Measurements from ENCODE around the gene ABCA6. TPM values are rescaled to one million over a fixed set of nuclear protein-coding genes. Genes with fewer than 3 reads are reported as not detected.
"Not testable (repeated sequence)": the region's sequence is repeated elsewhere in the genome, so short reads cannot be mapped to it uniquely, and the experiment has no call there.

ABCA6 gene, protein sequence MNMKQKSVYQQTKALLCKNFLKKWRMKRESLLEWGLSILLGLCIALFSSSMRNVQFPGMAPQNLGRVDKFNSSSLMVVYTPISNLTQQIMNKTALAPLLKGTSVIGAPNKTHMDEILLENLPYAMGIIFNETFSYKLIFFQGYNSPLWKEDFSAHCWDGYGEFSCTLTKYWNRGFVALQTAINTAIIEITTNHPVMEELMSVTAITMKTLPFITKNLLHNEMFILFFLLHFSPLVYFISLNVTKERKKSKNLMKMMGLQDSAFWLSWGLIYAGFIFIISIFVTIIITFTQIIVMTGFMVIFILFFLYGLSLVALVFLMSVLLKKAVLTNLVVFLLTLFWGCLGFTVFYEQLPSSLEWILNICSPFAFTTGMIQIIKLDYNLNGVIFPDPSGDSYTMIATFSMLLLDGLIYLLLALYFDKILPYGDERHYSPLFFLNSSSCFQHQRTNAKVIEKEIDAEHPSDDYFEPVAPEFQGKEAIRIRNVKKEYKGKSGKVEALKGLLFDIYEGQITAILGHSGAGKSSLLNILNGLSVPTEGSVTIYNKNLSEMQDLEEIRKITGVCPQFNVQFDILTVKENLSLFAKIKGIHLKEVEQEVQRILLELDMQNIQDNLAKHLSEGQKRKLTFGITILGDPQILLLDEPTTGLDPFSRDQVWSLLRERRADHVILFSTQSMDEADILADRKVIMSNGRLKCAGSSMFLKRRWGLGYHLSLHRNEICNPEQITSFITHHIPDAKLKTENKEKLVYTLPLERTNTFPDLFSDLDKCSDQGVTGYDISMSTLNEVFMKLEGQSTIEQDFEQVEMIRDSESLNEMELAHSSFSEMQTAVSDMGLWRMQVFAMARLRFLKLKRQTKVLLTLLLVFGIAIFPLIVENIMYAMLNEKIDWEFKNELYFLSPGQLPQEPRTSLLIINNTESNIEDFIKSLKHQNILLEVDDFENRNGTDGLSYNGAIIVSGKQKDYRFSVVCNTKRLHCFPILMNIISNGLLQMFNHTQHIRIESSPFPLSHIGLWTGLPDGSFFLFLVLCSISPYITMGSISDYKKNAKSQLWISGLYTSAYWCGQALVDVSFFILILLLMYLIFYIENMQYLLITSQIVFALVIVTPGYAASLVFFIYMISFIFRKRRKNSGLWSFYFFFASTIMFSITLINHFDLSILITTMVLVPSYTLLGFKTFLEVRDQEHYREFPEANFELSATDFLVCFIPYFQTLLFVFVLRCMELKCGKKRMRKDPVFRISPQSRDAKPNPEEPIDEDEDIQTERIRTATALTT (N-terminal part only)
- total RNA-seq: under 1 TPM; 0.08 TPM

- Mint-ChIP-seq H3K4me3 (no peak within 1 kb of the TSS), H3K27ac (no peak within 1 kb of the TSS), H3K27me3 (ENCODE audit: low read depth) (peaks cover 2% of the 10 kb centered on the region), H3K9me3 (ENCODE audit: insufficient read depth) (no peaks in the 10 kb centered on the region), H3K4me1 (ENCODE audit: low read depth) (no peaks in the 10 kb centered on the region), H3K36me3 (ENCODE audit: low read depth) (no peaks in the 10 kb centered on the region)
- ChIA-PET POLR2A (no interaction called here), CTCF (no interaction called here)
- no peak for ATAC-seq
- no peak for DNase-seq
These were observed at the start of gene ABCA6 for GRCh38 chr17:69141431-69142174. Gene ABCA6 (minus strand): TSS chr17:69141895. CDS start chr17:69140703, 1,192 bp downstream.

DNA sequence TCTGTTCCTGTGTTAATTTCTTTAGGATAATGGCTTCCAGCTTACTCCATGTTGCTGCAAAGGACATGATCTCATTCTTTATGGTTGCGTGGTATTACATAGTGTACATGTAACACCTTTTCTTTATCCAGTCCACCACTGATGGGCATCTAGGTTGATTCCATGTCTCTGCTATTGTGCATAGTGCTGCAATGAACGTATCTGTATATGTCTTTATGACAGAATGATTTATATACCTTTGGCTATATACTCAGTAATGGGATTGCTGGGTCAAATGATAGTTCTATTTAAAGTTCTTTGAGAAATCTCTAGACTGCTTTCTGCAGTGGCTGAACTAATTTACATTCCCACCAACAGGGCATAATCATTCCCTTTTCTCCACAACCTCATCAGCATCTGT lies 47.1 kb upstream of the ABCA6 start:
- Mint-ChIP-seq H3K4me1 (ENCODE audit: low read depth) (no peaks in the 10 kb centered on the region), H3K27me3 (ENCODE audit: low read depth) (no peaks in the 10 kb centered on the region), H3K36me3 (ENCODE audit: low read depth) (no peaks in the 10 kb centered on the region), H3K27ac (no peak overlapping the region), H3K9me3 (ENCODE audit: insufficient read depth) (no peaks in the 10 kb centered on the region), H3K4me3 (no peak overlapping the region)
- CTCF ChIA-PET: no interaction called here
- DNase-seq (no peak), ATAC-seq (no peak)
- POLR2A ChIA-PET: no interaction called here

DNA sequence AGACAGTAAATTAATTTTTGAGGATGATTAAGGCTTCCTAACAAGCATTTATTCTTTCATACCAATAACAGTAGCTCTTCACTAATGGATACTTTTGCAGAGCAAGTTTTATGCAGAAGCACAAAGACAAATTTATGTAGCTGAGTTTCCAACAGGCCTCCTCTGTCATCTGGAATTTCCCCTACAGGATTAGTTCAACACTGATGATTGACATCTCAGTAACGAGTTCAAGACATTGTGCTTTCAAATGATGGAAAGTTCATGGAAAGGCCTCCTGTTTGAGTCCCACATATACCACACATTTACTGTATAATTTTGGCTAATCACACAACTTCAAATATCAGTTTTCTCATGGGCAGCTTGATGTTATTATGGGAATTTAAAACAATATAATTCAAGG lies 46.4 kb upstream of the ABCA6 start:
- no peak for DNase-seq
- Mint-ChIP-seq H3K36me3 (ENCODE audit: low read depth) (no peaks in the 10 kb centered on the region), H3K27ac (no peak overlapping the region), H3K9me3 (ENCODE audit: insufficient read depth) (no peaks in the 10 kb centered on the region), H3K4me3 (no peak overlapping the region), H3K4me1 (ENCODE audit: low read depth) (no peaks in the 10 kb centered on the region), H3K27me3 (ENCODE audit: low read depth) (no peaks in the 10 kb centered on the region)
- POLR2A ChIA-PET: no interaction called here
- CTCF ChIA-PET: no interaction called here
- ATAC-seq: no peak

DNA sequence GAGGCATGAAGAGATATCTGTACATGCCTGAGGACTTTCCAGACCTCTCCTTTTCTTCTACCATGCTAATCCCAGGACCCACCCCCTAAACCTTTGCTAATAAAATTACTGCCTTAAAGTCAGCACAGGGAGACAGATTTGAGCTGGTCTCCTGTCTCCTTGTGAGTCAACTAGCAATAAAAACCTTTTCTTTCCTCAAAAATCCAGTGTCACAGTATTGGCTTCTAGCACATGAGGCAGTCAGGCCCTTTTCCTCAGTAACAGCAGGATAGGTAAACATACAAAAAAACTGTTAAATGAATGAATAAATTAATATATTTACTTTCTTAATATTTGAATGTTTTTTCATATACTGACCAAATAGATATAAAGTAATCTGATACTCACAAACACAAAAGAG lies 45.6 kb upstream of the ABCA6 start:
- Mint-ChIP-seq H3K36me3 (ENCODE audit: low read depth) (no peaks in the 10 kb centered on the region), H3K4me3 (no peak overlapping the region), H3K9me3 (ENCODE audit: insufficient read depth) (no peaks in the 10 kb centered on the region), H3K4me1 (ENCODE audit: low read depth) (no peaks in the 10 kb centered on the region), H3K27ac (no peak overlapping the region), H3K27me3 (ENCODE audit: low read depth) (no peaks in the 10 kb centered on the region)
- DNase-seq (no peak), ATAC-seq (no peak)
- ChIA-PET CTCF (no interaction called here), POLR2A (no interaction called here)

- DNase-seq: no peak
- Mint-ChIP-seq H3K36me3 (ENCODE audit: low read depth) (no peaks in the 10 kb centered on the region), H3K4me1 (ENCODE audit: low read depth) (no peaks in the 10 kb centered on the region), H3K27me3 (ENCODE audit: low read depth) (no peaks in the 10 kb centered on the region), H3K4me3 (no peak overlapping the region), H3K27ac (no peak overlapping the region), H3K9me3 (ENCODE audit: insufficient read depth) (no peaks in the 10 kb centered on the region)
- no peak for ATAC-seq
- POLR2A ChIA-PET: no interaction called here
- CTCF ChIA-PET: no interaction called here
These were observed 37.7 kb upstream of the ABCA6 start for GRCh38 chr17:69179227-69179952.

GRCh38 chr17:69176457-69176795 lies 34.7 kb upstream of the ABCA6 start:
- ChIA-PET CTCF (no interaction called here), POLR2A (no interaction called here)
- Mint-ChIP-seq H3K4me1 (ENCODE audit: low read depth) (no peaks in the 10 kb centered on the region), H3K27ac (no peak overlapping the region), H3K9me3 (ENCODE audit: insufficient read depth) (no peaks in the 10 kb centered on the region), H3K36me3 (ENCODE audit: low read depth) (no peaks in the 10 kb centered on the region), H3K27me3 (ENCODE audit: low read depth) (no peaks in the 10 kb centered on the region), H3K4me3 (no peak overlapping the region)
- DNase-seq (no peak), ATAC-seq (no peak)

DNA sequence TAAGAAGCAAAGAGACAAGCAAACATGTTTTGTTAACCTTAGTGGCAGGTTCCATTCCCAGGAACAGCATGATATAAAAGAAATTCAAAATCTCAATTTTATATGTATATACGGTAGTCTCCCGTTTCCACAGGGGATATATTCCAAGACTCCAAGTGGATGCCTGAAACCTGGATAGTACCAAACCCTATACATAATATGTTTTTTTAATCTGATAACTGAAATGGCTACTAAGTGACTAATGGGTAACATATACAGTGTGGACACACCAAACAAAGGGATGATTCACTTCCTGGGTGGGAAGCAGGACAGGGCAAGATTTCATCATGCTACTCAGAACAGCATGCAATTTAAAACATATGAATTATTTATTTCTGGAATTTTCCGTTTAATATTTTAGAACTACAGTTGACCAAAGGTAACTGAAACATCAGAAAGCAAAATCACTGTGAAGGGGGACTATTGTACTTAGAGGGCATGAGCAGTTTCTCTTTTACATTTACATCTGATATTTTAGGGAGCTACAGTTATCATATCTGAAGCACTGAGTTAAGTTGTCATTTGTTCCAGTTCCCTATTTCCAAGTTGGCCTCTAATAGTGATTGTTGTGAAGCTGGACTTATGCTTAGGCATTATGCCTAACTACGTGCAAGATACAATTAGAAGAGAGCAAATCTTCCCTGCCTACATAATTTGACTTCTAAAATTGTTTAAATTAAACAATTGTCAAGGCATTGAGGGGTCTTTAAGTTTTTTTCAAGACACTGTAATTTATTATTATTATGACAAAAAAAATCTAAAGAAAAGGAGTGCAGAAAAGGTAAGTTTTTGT lies 34.1 kb upstream of the ABCA6 start:
- Mint-ChIP-seq H3K4me3 (no peak overlapping the region), H3K4me1 (ENCODE audit: low read depth) (no peaks in the 10 kb centered on the region), H3K27ac (no peak overlapping the region), H3K27me3 (ENCODE audit: low read depth) (no peaks in the 10 kb centered on the region), H3K9me3 (ENCODE audit: insufficient read depth) (no peaks in the 10 kb centered on the region), H3K36me3 (ENCODE audit: low read depth) (no peaks in the 10 kb centered on the region)
- ChIA-PET CTCF (no interaction called here), POLR2A (no interaction called here)
- DNase-seq (no peak), ATAC-seq (no peak)

GRCh38 chr17:69175262-69175624 lies 33.5 kb upstream of the ABCA6 start:
- Mint-ChIP-seq H3K27ac (no peak overlapping the region), H3K9me3 (ENCODE audit: insufficient read depth) (no peaks in the 10 kb centered on the region), H3K36me3 (ENCODE audit: low read depth) (no peaks in the 10 kb centered on the region), H3K27me3 (ENCODE audit: low read depth) (no peaks in the 10 kb centered on the region), H3K4me3 (no peak overlapping the region), H3K4me1 (ENCODE audit: low read depth) (no peaks in the 10 kb centered on the region)
- ChIA-PET POLR2A (no interaction called here), CTCF (no interaction called here)
- DNase-seq: no peak
- no peak for ATAC-seq

- POLR2A ChIA-PET: no interaction called here
These were observed 31.4 kb upstream of the ABCA6 start for GRCh38 chr17:69173118-69173517.

GRCh38 chr17:69170377-69170776 lies 28.7 kb upstream of the ABCA6 start:
- Mint-ChIP-seq H3K36me3 (ENCODE audit: low read depth) (no peaks in the 10 kb centered on the region), H3K4me1 (ENCODE audit: low read depth) (no peaks in the 10 kb centered on the region), H3K27ac (no peak overlapping the region), H3K9me3 (ENCODE audit: insufficient read depth) (no peaks in the 10 kb centered on the region), H3K4me3 (no peak overlapping the region), H3K27me3 (ENCODE audit: low read depth) (no peaks in the 10 kb centered on the region)
- ATAC-seq (no peak), DNase-seq (no peak)
- ChIA-PET CTCF (no interaction called here), POLR2A (no interaction called here)

More at GRCh38 chr17:69173118-69173517, 31.4 kb upstream of the ABCA6 start:
- ATAC-seq (no peak), DNase-seq (no peak)
- no peaks in the 10 kb centered on the region for H3K27me3 Mint-ChIP-seq (ENCODE audit: low read depth)
- H3K4me3 Mint-ChIP-seq: no peak overlapping the region
- no peak overlapping the region for H3K27ac Mint-ChIP-seq
- H3K4me1 Mint-ChIP-seq (ENCODE audit: low read depth): no peaks in the 10 kb centered on the region
- CTCF ChIA-PET: no interaction called here
- no peaks in the 10 kb centered on the region for H3K36me3 Mint-ChIP-seq (ENCODE audit: low read depth)
- H3K9me3 Mint-ChIP-seq (ENCODE audit: insufficient read depth): no peaks in the 10 kb centered on the region

- CTCF ChIA-PET; H3K27me3 Mint-ChIP-seq (ENCODE audit: low read depth); H3K4me3 Mint-ChIP-seq; DNase-seq; H3K27ac Mint-ChIP-seq; ATAC-seq; H3K4me1 Mint-ChIP-seq (ENCODE audit: low read depth); POLR2A ChIA-PET; H3K36me3 Mint-ChIP-seq (ENCODE audit: low read depth); H3K9me3 Mint-ChIP-seq (ENCODE audit: insufficient read depth): not testable (repeated sequence)
These were observed 26.9 kb upstream of the ABCA6 start for GRCh38 chr17:69168642-69169041.
